Right lobe of liver (tissue), 4 donors: ENCODE results near the gene ANKRD16.
"Not testable (repeated sequence)": the region's sequence is repeated elsewhere in the genome, so short reads cannot be mapped to it uniquely, and the experiment has no call there.

Source experiments
- POLR2A ChIP-seq: fragments of 450-650 bp; IDR thresholded peaks from one replicate; pipeline ENCODE4 v1.6.1; 2017; ENCODE audit warnings: antibody characterized with exemption, mild to moderate bottlenecking
- TF ChIP-seq, protein P1 (sequence below), 4 donors: fragments of 200-600 bp in 3 of 4; fragments of 450-650 bp in 1 of 4; IDR thresholded peaks; one replicate each; pipeline versions ENCODE4 v1.5.1 to v1.8.0; 2016 to 2022; ENCODE audit warnings: antibody characterized with exemption in 4 of 4, mild to moderate bottlenecking in 2 of 4
- donor health status: DM: no; HTN: no; CAD: no.
- donor health status: DM: no; HTN: no; CAD: no.
- donor health status: DM: no; HTN: yes; CAD: no.

DNA sequence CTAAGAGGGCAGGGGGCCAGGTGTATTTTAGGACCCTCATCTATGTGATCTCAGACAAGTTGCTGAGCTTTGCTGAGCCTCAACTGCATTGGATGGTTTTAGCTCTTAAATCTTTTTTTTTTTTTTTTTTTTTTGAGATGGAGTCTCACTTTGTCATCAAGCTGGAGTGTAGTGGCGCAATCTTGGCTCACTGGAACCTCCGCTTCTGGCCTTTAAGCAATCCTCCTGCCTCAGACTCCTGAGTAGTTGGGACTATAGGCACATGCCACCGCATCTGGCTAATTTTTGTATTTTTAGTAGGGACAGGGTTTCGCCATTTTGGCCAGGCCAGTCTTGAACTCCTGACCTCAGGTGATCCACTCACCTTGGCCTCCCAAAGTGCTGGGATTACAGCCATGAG, 43.0 kb downstream of the ANKRD16 start:
- TF ChIP-seq, protein P1, sequence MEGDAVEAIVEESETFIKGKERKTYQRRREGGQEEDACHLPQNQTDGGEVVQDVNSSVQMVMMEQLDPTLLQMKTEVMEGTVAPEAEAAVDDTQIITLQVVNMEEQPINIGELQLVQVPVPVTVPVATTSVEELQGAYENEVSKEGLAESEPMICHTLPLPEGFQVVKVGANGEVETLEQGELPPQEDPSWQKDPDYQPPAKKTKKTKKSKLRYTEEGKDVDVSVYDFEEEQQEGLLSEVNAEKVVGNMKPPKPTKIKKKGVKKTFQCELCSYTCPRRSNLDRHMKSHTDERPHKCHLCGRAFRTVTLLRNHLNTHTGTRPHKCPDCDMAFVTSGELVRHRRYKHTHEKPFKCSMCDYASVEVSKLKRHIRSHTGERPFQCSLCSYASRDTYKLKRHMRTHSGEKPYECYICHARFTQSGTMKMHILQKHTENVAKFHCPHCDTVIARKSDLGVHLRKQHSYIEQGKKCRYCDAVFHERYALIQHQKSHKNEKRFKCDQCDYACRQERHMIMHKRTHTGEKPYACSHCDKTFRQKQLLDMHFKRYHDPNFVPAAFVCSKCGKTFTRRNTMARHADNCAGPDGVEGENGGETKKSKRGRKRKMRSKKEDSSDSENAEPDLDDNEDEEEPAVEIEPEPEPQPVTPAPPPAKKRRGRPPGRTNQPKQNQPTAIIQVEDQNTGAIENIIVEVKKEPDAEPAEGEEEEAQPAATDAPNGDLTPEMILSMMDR (IDR thresholded peaks at IDR 0.05), result not testable (repeated sequence)
- TF ChIP-seq POLR2A, result not testable (repeated sequence)
